Heart left ventricle (tissue), 16 donors: ENCODE results near the gene ARAP3. TPM values are rescaled to one million over a fixed set of nuclear protein-coding genes. Genes with fewer than 3 reads are reported as not detected.

ENCODE experiments used
- ATAC-seq, 4 donors: fragments of 200-7000 bp; cut with Tn5 transposase; one replicate each; pipeline ENCODE4 v1.9.1; 2020 to 2022; ENCODE audit warnings: moderate library complexity in 4 of 4, mild to moderate bottlenecking in 3 of 4, moderate number of reproducible peaks in 1 of 4
- DNase-seq, 5 donors: peaks; one replicate each; pipeline ENCODE4 v3.0.0-alpha.2; 2020
- H3K27ac ChIP-seq, 12 donors: fragments of 200-600 bp; sonication (generic) in 4 of 12; one replicate each; pipeline versions ENCODE4 v1.5.0 to v1.8.0; 2016 to 2022; ENCODE audit warnings: mild to moderate bottlenecking in 2 of 12
- H3K27me3 ChIP-seq, 9 donors: fragments of 200-600 bp; sonication (generic) in 2 of 9; one replicate each; pipeline versions ENCODE4 v1.5.1 to v1.8.0; 2016 to 2022; ENCODE audit warnings: mild to moderate bottlenecking in 3 of 9
- H3K36me3 ChIP-seq, 9 donors: fragments of 200-600 bp; sonication (generic) in 2 of 9; one replicate each; pipeline versions ENCODE4 v1.5.0 to v1.8.0; 2018 to 2022; ENCODE audit warnings: mild to moderate bottlenecking in 2 of 9
- H3K4me1 ChIP-seq, 12 donors: fragments of 200-600 bp; sonication (generic) in 4 of 12; one replicate each; pipeline versions ENCODE4 v1.5.0 to v1.8.0; 2016 to 2022; ENCODE audit warnings: mild to moderate bottlenecking in 3 of 12
- H3K4me3 ChIP-seq, 12 donors: fragments of 200-600 bp; sonication (generic) in 4 of 12; one replicate each; pipeline versions ENCODE4 v1.5.0 to v1.8.0; 2017 to 2022; ENCODE audit warnings: mild to moderate bottlenecking in 9 of 12, moderate library complexity in 4 of 12
- H3K9me3 ChIP-seq, 12 donors: fragments of 200-600 bp; sonication (generic) in 4 of 12; one replicate each; pipeline versions ENCODE4 v1.5.0 to v1.8.0; 2016 to 2022; ENCODE audit warnings: mild to moderate bottlenecking in 1 of 12
- POLR2A ChIP-seq, 2 donors: fragments of 450-650 bp; IDR thresholded peaks; one replicate each; pipeline ENCODE4 v1.6.1; 2017; ENCODE audit warnings: antibody characterized with exemption in 2 of 2, mild to moderate bottlenecking in 2 of 2, moderate library complexity in 2 of 2
- whole genome bisulfite sequencing, 4 donors: extraction: QIAGEN DNeasy Blood & Tissue Kit in 2 of 4; methylation state at CpG; one replicate each; pipeline versions ENCODE4 v1.1.5 to v1.1.7; 2013 to 2018; 5-methylcytosine and 5-hydroxymethylcytosine counted together
- intact Hi-C, 10 donors: fragments of 100-400 bp; cut with DNase I; formaldehyde crosslinking; loops; one replicate each; pipeline versions ENCODE4 v1.11.1 to v1.14.2; 2022
- polyA plus RNA-seq, 2 donors: library from polyadenylated mRNA; stranded (reverse); fragments of 200-250 nt; gene quantifications; one replicate each; pipeline ENCODE4 v1.2.3, GENCODE V29; 2013
- total RNA-seq, 9 donors: library from RNA; depleted of rRNA in 2 of 9; stranded (reverse); fragments of >200 nt in 2 of 9; fragmentation: NEBNext Ultra II Directional in 3 of 9; extraction: Animal tissue kit (Norgen Biotek cat#: 25700) in 3 of 9; gene quantifications; one replicate each; pipeline versions ENCODE4 v1.1.0 to v1.2.4, GENCODE V29; 2016 to 2023
- TF ChIP-seq, protein P1 (sequence below), 12 donors: fragments of 200-600 bp; sonication (generic) in 4 of 12; IDR thresholded peaks; one replicate each; pipeline versions ENCODE4 v1.5.0 to v1.8.0; 2018 to 2022; ENCODE audit warnings: antibody characterized with exemption in 12 of 12, mild to moderate bottlenecking in 5 of 12
- donor health status: ischemic (EF 13 %, LVEDD 7.1; RV severe dilation, severe dysfunction).
- donor health status: healthy with polysubstance abuse.
- donor health status: DM: no; HTN: yes; CAD: no.
- donor health status: DM: no; HTN: no; CAD: no.
- donor health status: ischemic (EF 25% LVEDD 6.9; RV normal size, moderate dysfunction).
- donor health status: ischemic (EF 25% LVEDD 5.7; RV mildly dilated, moderate dysfunction).
- donor health status: healthy.
- donor health status: DM: yes; HTN: yes; CAD: no.
- donor health status: ischemic (EF 35%, LVEDD 5.7; RV mildly dilated, moderate dysfunction).
- donor health status: nonischemic (EF 11% LVEDD 7.7; RV severe dilation, severe dysfunction).
- donor health status: DM: yes; HTN: yes; CAD: no.
- donor health status: PGD.
- donor health status: ischemic (EF 29% LVEDD 5.4; RV normal size, mild dysfunction).
- donor health status: nonischemic (EF 23%, LVEDD 6.1; RV moderate dilation, normal function).

ARAP3 gene
- total and polyA plus RNA-seq, 11 donors: 8.9 to 20.5 (median 13.8) TPM

DNA sequence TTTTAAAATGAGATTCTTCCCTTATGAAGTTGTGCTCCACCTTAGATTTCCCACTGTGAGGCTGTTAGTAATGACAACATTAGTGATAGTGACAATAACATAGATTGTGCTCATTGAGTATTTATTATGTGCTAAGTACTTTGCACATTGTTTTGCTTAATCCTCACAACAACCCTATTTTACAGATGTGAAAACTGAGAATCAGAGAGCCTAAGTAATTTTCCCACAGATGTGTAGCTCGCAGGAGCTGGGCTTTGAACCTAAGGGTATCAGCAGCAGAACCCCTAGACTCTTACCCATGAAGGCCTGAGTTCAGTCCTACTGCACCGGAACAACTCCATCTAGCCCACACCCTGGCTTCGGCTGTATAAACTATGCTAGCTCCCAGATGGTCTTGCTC is 15.6 kb upstream of the ARAP3 start:
- peaks cover 0 to 30% (median 14%) of the 10 kb centered on the region in 12 donors for H3K4me1 ChIP-seq
- DNase-seq: no peak
- intact Hi-C loops: loop anchor here in 3 of 10 donors (5.0 to 10.0 kb wide), 2 partner anchors 115 to 447 kb away; no protein-coding TSS in a partner anchor
- no peak overlapping the region for H3K4me3 ChIP-seq
- H3K27ac ChIP-seq: no peak overlapping the region
- H3K9me3 ChIP-seq: no peaks in the 10 kb centered on the region
- no peak for ATAC-seq
- no peaks in the 10 kb centered on the region for H3K36me3 ChIP-seq
- 93 to 100% (median 97%) methylated on average over 3 of the region's 3 CpGs for WGBS, 4 donors
- no peak for TF ChIP-seq POLR2A (IDR thresholded peaks at IDR 0.05)
- TF ChIP-seq, protein P1, sequence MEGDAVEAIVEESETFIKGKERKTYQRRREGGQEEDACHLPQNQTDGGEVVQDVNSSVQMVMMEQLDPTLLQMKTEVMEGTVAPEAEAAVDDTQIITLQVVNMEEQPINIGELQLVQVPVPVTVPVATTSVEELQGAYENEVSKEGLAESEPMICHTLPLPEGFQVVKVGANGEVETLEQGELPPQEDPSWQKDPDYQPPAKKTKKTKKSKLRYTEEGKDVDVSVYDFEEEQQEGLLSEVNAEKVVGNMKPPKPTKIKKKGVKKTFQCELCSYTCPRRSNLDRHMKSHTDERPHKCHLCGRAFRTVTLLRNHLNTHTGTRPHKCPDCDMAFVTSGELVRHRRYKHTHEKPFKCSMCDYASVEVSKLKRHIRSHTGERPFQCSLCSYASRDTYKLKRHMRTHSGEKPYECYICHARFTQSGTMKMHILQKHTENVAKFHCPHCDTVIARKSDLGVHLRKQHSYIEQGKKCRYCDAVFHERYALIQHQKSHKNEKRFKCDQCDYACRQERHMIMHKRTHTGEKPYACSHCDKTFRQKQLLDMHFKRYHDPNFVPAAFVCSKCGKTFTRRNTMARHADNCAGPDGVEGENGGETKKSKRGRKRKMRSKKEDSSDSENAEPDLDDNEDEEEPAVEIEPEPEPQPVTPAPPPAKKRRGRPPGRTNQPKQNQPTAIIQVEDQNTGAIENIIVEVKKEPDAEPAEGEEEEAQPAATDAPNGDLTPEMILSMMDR (IDR thresholded peaks at IDR 0.05): no peak
- H3K27me3 ChIP-seq: peaks cover 0 to 28% (median 17%) of the 10 kb centered on the region in 9 donors

DNA sequence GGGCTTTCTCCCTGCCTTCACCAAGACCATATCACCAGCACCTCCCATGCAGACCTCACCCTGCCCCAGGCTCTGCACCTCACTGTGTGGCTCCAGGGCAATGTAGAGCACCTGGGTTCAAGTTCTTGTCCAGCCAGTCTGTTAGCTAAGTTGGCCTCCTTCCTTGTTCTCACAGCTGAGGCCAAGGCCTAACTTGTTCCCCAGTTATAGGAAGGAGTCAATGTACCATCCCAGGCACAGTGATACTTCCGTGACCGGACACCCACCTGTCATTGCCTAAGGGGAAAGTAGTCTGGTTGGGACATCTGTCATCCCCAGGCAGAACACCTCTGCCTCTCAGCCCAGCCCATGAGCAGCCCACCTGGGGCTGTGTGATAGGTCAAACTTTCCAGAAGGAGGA is 14.4 kb upstream of the ARAP3 start:
- Histone ChIP-seq H3K27ac (no peak overlapping the region), H3K4me3 (no peak overlapping the region), H3K9me3 (no peaks in the 10 kb centered on the region), H3K4me1 (peaks cover 0 to 28% (median 11%) of the 10 kb centered on the region in 12 donors), H3K27me3 (peaks cover 0 to 27% (median 7%) of the 10 kb centered on the region in 9 donors), H3K36me3 (no peaks in the 10 kb centered on the region)
- TF ChIP-seq, protein P1 (IDR thresholded peaks at IDR 0.05): no peak
- no peak for TF ChIP-seq POLR2A (IDR thresholded peaks at IDR 0.05)
- ATAC-seq: no peak
- WGBS, 4 donors: 86 to 96% (median 88%) methylated on average over 2 of the region's 2 CpGs
- DNase-seq: no peak
- intact Hi-C loops: loop anchor here in 3 of 10 donors (5.0 to 10.0 kb wide), 2 partner anchors 116 to 448 kb away; no protein-coding TSS in a partner anchor

DNA sequence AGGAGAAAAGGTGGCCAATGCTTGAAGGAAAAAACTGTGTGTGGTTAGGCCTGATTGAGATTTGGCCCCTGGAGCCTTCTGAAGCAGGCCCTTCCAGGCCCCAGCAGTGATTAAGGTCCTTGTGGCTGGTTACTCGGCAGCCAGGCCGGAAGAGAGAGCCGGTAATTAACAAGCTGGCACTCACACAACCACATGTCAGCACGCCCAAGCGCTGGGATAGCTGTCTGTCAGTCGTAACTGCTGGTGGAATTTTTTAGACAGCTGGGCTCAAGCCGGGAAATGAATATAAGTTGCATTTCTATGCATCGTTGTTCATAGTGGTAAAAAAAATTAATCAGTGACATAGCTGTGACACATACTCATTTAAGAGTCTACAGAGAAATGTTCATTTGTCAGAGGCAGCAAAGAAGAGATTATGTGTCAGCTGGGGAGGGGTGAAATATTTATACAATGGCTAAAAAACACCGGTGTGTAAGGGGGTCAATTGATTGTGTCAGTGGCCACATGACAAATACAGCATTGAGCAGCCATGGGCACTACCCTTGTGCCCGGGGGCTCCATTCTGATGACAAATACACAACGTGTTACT is 13.7 kb upstream of the ARAP3 start:
- Histone ChIP-seq H3K36me3 (no peaks in the 10 kb centered on the region), H3K27ac (peak overlapping the region in 3 of 12 donors; percentile 11 to 39 (median 38)), H3K4me1 (peaks cover 0 to 24% (median 8%) of the 10 kb centered on the region in 12 donors), H3K4me3 (no peak overlapping the region), H3K9me3 (no peaks in the 10 kb centered on the region), H3K27me3 (peaks cover 0 to 20% (median 6%) of the 10 kb centered on the region in 9 donors)
- no peak for TF ChIP-seq POLR2A (IDR thresholded peaks at IDR 0.05)
- TF ChIP-seq, protein P1 (IDR thresholded peaks at IDR 0.05): no peak
- intact Hi-C loops: loop anchor here in 3 of 10 donors (5.0 to 10.0 kb wide), 2 partner anchors 117 to 449 kb away; no protein-coding TSS in a partner anchor
- 43 to 57% (median 48%) methylated on average over 11 of the region's 11 CpGs for WGBS, 4 donors
- DNase-seq (peak in 3 of 5 donors; percentile 59 to 76 (median 73)), ATAC-seq (peak; percentile 65 to 75 (median 70))

DNA sequence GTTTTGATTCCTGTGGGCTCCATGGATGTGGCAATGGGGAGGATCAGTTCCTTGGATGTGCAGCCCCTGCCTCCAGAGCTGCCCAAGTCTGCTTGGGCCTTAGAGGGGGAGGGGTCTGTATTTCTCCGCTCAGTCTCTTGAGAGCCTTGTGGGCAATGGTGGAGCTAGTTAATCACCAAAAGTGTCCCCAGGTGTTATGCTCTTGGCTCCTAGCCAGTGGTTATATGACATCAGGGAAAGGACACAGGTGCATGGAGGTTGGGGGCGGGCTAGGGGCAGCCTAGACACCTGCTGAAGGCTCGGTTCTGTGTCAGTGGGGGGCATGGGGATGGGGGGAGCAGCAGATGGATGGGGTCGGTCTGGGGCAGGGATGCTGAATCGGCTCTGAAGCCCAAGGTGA is 12.4 kb upstream of the ARAP3 start:
- WGBS, 4 donors: 85 to 93% (median 91%) methylated on average over 4 to 5 of the region's 5 CpGs
- DNase-seq (no peak), ATAC-seq (no peak)
- H3K9me3 ChIP-seq: no peaks in the 10 kb centered on the region
- intact Hi-C loops: loop anchor here in 4 of 10 donors (5.0 to 10.0 kb wide), 3 partner anchors 228 to 450 kb away; partner anchors contain the start of gene DELE1 (in 1 of the 4)
- H3K27ac ChIP-seq: no peak overlapping the region
- no peaks in the 10 kb centered on the region for H3K36me3 ChIP-seq
- no peak overlapping the region for H3K4me3 ChIP-seq
- peaks cover 0 to 14% (median 3%) of the 10 kb centered on the region in 9 donors for H3K27me3 ChIP-seq
- peaks cover 0 to 24% (median 8%) of the 10 kb centered on the region in 12 donors for H3K4me1 ChIP-seq
- no peak for TF ChIP-seq POLR2A (IDR thresholded peaks at IDR 0.05)
- TF ChIP-seq, protein P1 (IDR thresholded peaks at IDR 0.05): no peak
